HepG2 (cell line): ENCODE data around the gene VEGFC. TPM values are rescaled to one million over a fixed set of nuclear protein-coding genes. Genes with fewer than 3 reads are reported as not detected.

Source experiments
- ATAC-seq: fragments of 200-7000 bp; cut with Tn5 transposase; 3 replicates; pipeline ENCODE4 v1.9.1; 2020; ENCODE audit warnings: mild to moderate bottlenecking, moderate library complexity
- BruUV-seq: library from RNA; stranded (reverse); fragments of 400-500 nt; replicated peaks from 2 replicates; lab custom pipeline; 2021; lab: Mats Ljungman, UMichigan
- CTCF ChIA-PET: fragments of 300-600 bp; formaldehyde crosslinking; extraction: SDS; loops from one replicate; lab custom pipeline; 2021; ENCODE audit warnings: low total read pairs, inconsistent platforms, low intra/inter-chr PET ratio; lab: Yijun Ruan, JAX
- POLR2A ChIA-PET: fragments of 350-600 bp; sonication (Branson Sonifier 250); formaldehyde crosslinking; loops from one replicate; lab custom pipeline; 2020; ENCODE audit warnings: antibody characterized with exemption, inconsistent platforms; lab: Yijun Ruan, JAX
- DNase-seq: peaks from one replicate; pipeline ENCODE4 v3.0.0-alpha.2; 2015; ENCODE audit warnings: low spot score
- FAIRE-seq: peaks from 3 replicates; lab custom pipeline; 2011; peaks lifted over from hg19 to GRCh38; lab: Jason Lieb, UNC
- H2AFZ ChIP-seq: one replicate; pipeline ENCODE4 v1.6.1; 2011; ENCODE audit warnings: low read length, inconsistent platforms
- H3K27ac ChIP-seq: fragments of 300-600 bp; 3 replicates; pipeline ENCODE4 v1.8.0; 2011; ENCODE audit warnings: mixed run types, mild to moderate bottlenecking, mixed read lengths, low read length, inconsistent platforms; ENCODE audit not compliant: insufficient read depth; ENCODE audit errors: extremely low read length
- H3K27me3 ChIP-seq, 2 experiments: fragments of 200-600 bp in 1 of 2; 2 replicates in 1 of 2; 3 replicates in 1 of 2; pipeline versions ENCODE4 v1.6.0 to v1.8.0; 2011; ENCODE audit warnings: low read length in 2 of 2, mild to moderate bottlenecking in 2 of 2, moderate library complexity in 2 of 2, inconsistent platforms in 1 of 2; ENCODE audit not compliant: insufficient read depth in 2 of 2, control insufficient read depth in 1 of 2
- H3K36me3 ChIP-seq, 2 experiments: fragments of 200-600 bp in 1 of 2; replicated peaks in 1 of 2; 2 replicates in 1 of 2; 3 replicates in 1 of 2; pipeline versions ENCODE4 v1.5.1 to v1.8.0; 2011; ENCODE audit warnings: low read length in 2 of 2, inconsistent platforms in 1 of 2; ENCODE audit not compliant: insufficient read depth in 2 of 2, control insufficient read depth in 1 of 2
- H3K4me1 ChIP-seq: 2 replicates; pipeline ENCODE4 v1.5.1; 2012; ENCODE audit warnings: low read length, inconsistent platforms; ENCODE audit not compliant: insufficient read depth
- H3K4me2 ChIP-seq: 2 replicates; pipeline ENCODE4 v1.6.0; 2011; ENCODE audit warnings: low read depth, low read length, inconsistent platforms
- H3K4me3 ChIP-seq, 3 experiments: fragments of 200-600 bp in 1 of 3; sonication (generic), shearing (Covaris generic) in 1 of 3; replicated peaks in 1 of 3; 2 replicates each; pipeline ENCODE4 v1.5.1; 2011 to 2016; ENCODE audit warnings: low read length in 3 of 3, inconsistent platforms in 2 of 3, low read depth in 2 of 3, mild to moderate bottlenecking in 2 of 3, control low read depth in 1 of 3, mixed read lengths in 1 of 3; ENCODE audit not compliant: insufficient read depth in 1 of 3
- H3K79me2 ChIP-seq: one replicate; pipeline ENCODE4 v1.6.1; 2011; ENCODE audit warnings: low read length, inconsistent platforms; ENCODE audit not compliant: insufficient read depth
- H3K9ac ChIP-seq: 2 replicates; pipeline ENCODE4 v1.6.0; 2011; ENCODE audit warnings: mild to moderate bottlenecking, low read depth, low read length, inconsistent platforms; ENCODE audit not compliant: insufficient read depth
- H3K9me3 ChIP-seq: 2 replicates; pipeline ENCODE4 v1.5.1; 2012; ENCODE audit warnings: mild to moderate bottlenecking, low read length
- H4K20me1 ChIP-seq: 2 replicates; pipeline ENCODE4 v1.6.0; 2011; ENCODE audit warnings: inconsistent platforms, mild to moderate bottlenecking, low read length, moderate library complexity; ENCODE audit not compliant: insufficient read depth
- ETV6 ChIP-seq: sonication (generic); formaldehyde crosslinking; conservative IDR thresholded peaks from 2 replicates; pipeline ENCODE4 v1.4.0; 2020; ENCODE audit warnings: missing genetic modification reagents
- GABPA ChIP-seq, 2 experiments: IDR thresholded peaks; 2 replicates each; pipeline ENCODE4 v1.6.1; 2011 to 2016; ENCODE audit warnings: low read depth in 2 of 2, low read length in 1 of 2, missing biosample characterization in 1 of 2, missing genetic modification characterization in 1 of 2
- KLF15 ChIP-seq: sonication (generic); formaldehyde crosslinking; IDR thresholded peaks from 2 replicates; pipeline ENCODE4 v1.8.1; 2023; ENCODE audit warnings: borderline replicate concordance, mild to moderate bottlenecking, inconsistent platforms, missing genetic modification reagents, mixed read lengths
- REL ChIP-seq: sonication (generic); formaldehyde crosslinking; conservative IDR thresholded peaks from 2 replicates; pipeline ENCODE4 v1.8.0; 2022; ENCODE audit warnings: mild to moderate bottlenecking, missing genetic modification reagents, moderate library complexity
- SRY ChIP-seq: sonication (generic); formaldehyde crosslinking; IDR thresholded peaks from 2 replicates; pipeline ENCODE4 v1.8.0; 2022; ENCODE audit warnings: mild to moderate bottlenecking, missing genetic modification reagents
- ZMAT3 ChIP-seq: sonication (generic); formaldehyde crosslinking; conservative IDR thresholded peaks from 2 replicates; pipeline ENCODE4 v1.7.0; 2021; ENCODE audit warnings: missing genetic modification reagents
- ZNF136 ChIP-seq: sonication (generic); formaldehyde crosslinking; IDR thresholded peaks from 2 replicates; pipeline ENCODE4 v1.8.1; 2022; ENCODE audit warnings: low read depth, mild to moderate bottlenecking, moderate library complexity, missing genetic modification reagents
- ZNF770 ChIP-seq: sonication (generic); formaldehyde crosslinking; IDR thresholded peaks from 2 replicates; pipeline ENCODE4 v1.5.0; 2020; ENCODE audit warnings: mild to moderate bottlenecking, missing genetic modification reagents
- WGBS: methylation state at CpG from one replicate; pipeline ENCODE4 v1.1.6; 2017; ENCODE audit warnings: low lambda C conversion rate; 5-methylcytosine and 5-hydroxymethylcytosine counted together
- in situ Hi-C: cut with HindIII; loops from 2 replicates; pipeline ENCODE4 v1.10.0; 2017; ENCODE audit warnings: low pct_unique_long_range_greater_than_20kb; ENCODE audit not compliant: extremely low pct_ligation_motif_present
- intact Hi-C: fragments of 100-400 bp; cut with micrococcal nuclease; formaldehyde crosslinking; loops from one replicate; pipeline ENCODE4 v1.10.0; 2022; ENCODE audit not compliant: unreplicated experiment
- polyA plus RNA-seq, 8 experiments: library from polyadenylated mRNA; depleted of rRNA in 3 of 8; stranded (reverse) in 7 of 8; unstranded in 1 of 8; fragments of >200 nt; fragmentation: Illumina TruSeq in 4 of 8; extraction: Trizol in 4 of 8; gene quantifications; 2 replicates each; pipeline versions ENCODE4 v1.2.1 to v1.2.3, GENCODE V29; 2011 to 2016; ENCODE audit warnings: low read depth in 4 of 8, missing spikeins in 1 of 8, mixed read lengths in 1 of 8; ENCODE audit not compliant: insufficient read depth in 1 of 8
- total RNA-seq, 5 experiments: library from RNA; depleted of rRNA; stranded (reverse); fragments of >200 nt; fragmentation: Illumina TruSeq; extraction: Trizol; gene quantifications; 2 replicates each; pipeline ENCODE4 v1.2.3, GENCODE V29; 2016; ENCODE audit warnings: low read depth in 1 of 5
- TF ChIP-seq, protein P1 (sequence below): sonication (generic); formaldehyde crosslinking; IDR thresholded peaks from 2 replicates; pipeline ENCODE4 v1.4.0; 2020; ENCODE audit warnings: missing genetic modification reagents

The VEGFC gene
- total and polyA plus RNA-seq, 2 of the 13 experiments (the other 11 are each of a cell fraction or from before 2014, with no cell fraction given): not detected

- TF ChIP-seq GABPA (IDR thresholded peaks at IDR 0.05; ENCODE audit: low read depth, low read length) (no peak), GABPA (CRISPR knock-in tag; IDR thresholded peaks at IDR 0.05; ENCODE audit: low read depth) (no peak), REL (CRISPR knock-in tag) (no peak), ZNF770 (CRISPR knock-in tag) (no peak)
- TF ChIP-seq, protein P1, sequence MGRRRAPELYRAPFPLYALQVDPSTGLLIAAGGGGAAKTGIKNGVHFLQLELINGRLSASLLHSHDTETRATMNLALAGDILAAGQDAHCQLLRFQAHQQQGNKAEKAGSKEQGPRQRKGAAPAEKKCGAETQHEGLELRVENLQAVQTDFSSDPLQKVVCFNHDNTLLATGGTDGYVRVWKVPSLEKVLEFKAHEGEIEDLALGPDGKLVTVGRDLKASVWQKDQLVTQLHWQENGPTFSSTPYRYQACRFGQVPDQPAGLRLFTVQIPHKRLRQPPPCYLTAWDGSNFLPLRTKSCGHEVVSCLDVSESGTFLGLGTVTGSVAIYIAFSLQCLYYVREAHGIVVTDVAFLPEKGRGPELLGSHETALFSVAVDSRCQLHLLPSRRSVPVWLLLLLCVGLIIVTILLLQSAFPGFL: no peak
- TF ChIP-seq, all 625 proteins: peak for 0
These were observed 127.8 kb downstream of the VEGFC start (continued) for GRCh38 chr4:176664964-176665363.

- TF ChIP-seq ZMAT3 (CRISPR knock-in tag) (no peak), SRY (CRISPR knock-in tag) (no peak), ZNF136 (CRISPR knock-in tag) (no peak), ETV6 (CRISPR knock-in tag) (no peak), KLF15 (CRISPR knock-in tag) (no peak)
- CTCF ChIA-PET: no interaction called here
- Histone ChIP-seq H3K9me3 (no peaks in the 10 kb centered on the region), H3K27me3 (no peaks in the 10 kb centered on the region), H3K9ac (no peak overlapping the region), H3K4me1 (no peaks in the 10 kb centered on the region), H3K27ac (no peak overlapping the region), H2AFZ (no peak overlapping the region), H3K36me3 (no peaks in the 10 kb centered on the region), H4K20me1 (no peaks in the 10 kb centered on the region), H3K4me2 (no peak overlapping the region), H3K79me2 (no peaks in the 10 kb centered on the region), H3K4me3 (no peak overlapping the region)
- POLR2A ChIA-PET: no interaction called here
- intact Hi-C loops (no loop called here), in situ Hi-C loops (no loop called here)
- no peak for DNase-seq
- no peak for FAIRE-seq
- no TSS peak for BruUV-seq
- 0% methylated on average over 5 of the region's 5 CpGs for WGBS
- ATAC-seq: peak; percentile 49; the same call in 2 of the 3 replicates
These were observed 132.2 kb downstream of the VEGFC start for GRCh38 chr4:176660561-176660960.
